ENCODE data around the gene PIK3R1. TPM values are rescaled to one million over a fixed set of nuclear protein-coding genes. Genes with fewer than 3 reads are reported as not detected.

Gene PIK3R1
- total and polyA plus RNA-seq, 2 of the 4 experiments (the other 2 are of a cell fraction), result 2.4 to 9.3 TPM

DNA sequence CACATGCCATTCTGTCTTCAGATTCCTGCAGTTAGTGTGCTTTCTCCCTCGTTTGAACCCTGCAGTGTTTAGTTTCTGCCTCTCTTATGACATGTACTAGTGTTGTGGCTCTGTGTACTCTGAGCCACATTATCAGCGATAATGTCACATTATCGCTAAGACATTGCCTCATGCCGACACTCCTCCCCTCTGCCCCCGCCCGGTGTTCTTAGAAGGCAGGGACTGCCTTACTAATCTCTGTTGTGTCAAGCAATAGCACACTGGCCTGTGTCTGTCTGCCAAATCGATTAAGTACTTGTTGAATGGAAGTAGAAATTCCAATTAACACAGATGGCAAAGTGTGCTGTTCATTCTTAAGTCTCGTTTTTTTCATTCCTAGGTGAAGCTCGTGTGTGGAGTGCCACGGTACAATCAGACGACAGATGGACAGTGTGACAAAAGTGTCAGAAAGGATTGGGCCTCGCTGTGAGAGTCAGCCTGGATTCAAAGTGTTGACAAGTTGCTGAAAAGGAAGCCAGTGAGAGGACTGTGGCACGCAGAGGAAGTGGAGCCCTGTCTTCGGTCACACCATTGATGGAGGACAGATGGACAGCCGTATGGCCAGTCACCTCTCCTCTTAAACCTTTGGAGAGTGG lies 10.5 kb downstream of the PIK3R1 start:
- Histone ChIP-seq H4K8ac (ENCODE audit: low read depth in 2 of 2, low read length in 2 of 2) (peak overlapping the region in 1 of 2 experiments; percentile 3; a peak in 2 of 4 replicates), H3K4me3 (ENCODE audit: insufficient read depth, low read depth, low read length) (no peak overlapping the region), H2BK120ac (ENCODE audit: low read depth, low read length) (peak overlapping the region; percentile 78), H2AK9ac (replicated peaks; ENCODE audit: low read depth, low read length, poor library complexity) (no peak overlapping the region), H3K4ac (ENCODE audit: low read depth, low read length) (peak overlapping the region; percentile 95), H3K27me3 (ENCODE audit: control insufficient read depth, insufficient read depth, low read length) (no peaks in the 10 kb centered on the region), H3K56ac (ENCODE audit: extremely low read depth, insufficient read depth, low read length) (no peak overlapping the region), H4K20me1 (ENCODE audit: insufficient read depth, low read length) (0 out of 2 replicates have a peak, but pooled peaks cover under 1% of the 10 kb centered on the region), H2BK15ac (ENCODE audit: low read depth, low read length) (0 out of 3 replicates have a peak overlapping the region, but pooled peaks have one; percentile 38), H3K27ac (ENCODE audit: insufficient read depth, low read length) (no peak overlapping the region), H3K18ac (ENCODE audit: low read depth, low read length) (peak overlapping the region; percentile 6; the same call in 1 of the 2 replicates), H3K4me2 (ENCODE audit: low read depth, low read length) (no peak overlapping the region), H3K4me1 (ENCODE audit: control insufficient read depth, insufficient read depth, low read length) (peaks cover 6% of the 10 kb centered on the region), H3K23ac (ENCODE audit: low read depth, low read length) (no peak overlapping the region), H3K9ac (ENCODE audit: low read depth, low read length) (no peak overlapping the region), H3K79me1 (ENCODE audit: low read depth in 1 of 2, low read length in 2 of 2) (peaks cover 27 to 57% of the 10 kb centered on the region in 2 experiments), H2AFZ (replicated peaks; ENCODE audit: low read length, poor library complexity) (no peak overlapping the region), H3K9me1 (ENCODE audit: insufficient read depth, low read length) (peaks cover 11% of the 10 kb centered on the region), H3K9me3 (ENCODE audit: control insufficient read depth, insufficient read depth, low read length) (0 out of 2 replicates have a peak, but pooled peaks cover 2% of the 10 kb centered on the region), H2BK20ac (ENCODE audit: low read depth, low read length) (peak overlapping the region; percentile 93), H2AK5ac (ENCODE audit: low read depth, low read length) (peak overlapping the region; percentile 11; the same call in 1 of the 2 replicates), H4K5ac (ENCODE audit: low read depth, low read length) (no peak overlapping the region; the same call in 1 of the 2 replicates), H3K14ac (replicated peaks; ENCODE audit: low read depth, low read length) (0 out of 2 replicates have a peak overlapping the region, but pooled peaks have one; percentile 18), H4K91ac (ENCODE audit: insufficient read depth, low read depth, low read length) (peak overlapping the region; percentile 92), H3K36me3 (ENCODE audit: control insufficient read depth, insufficient read depth, low read length) (peaks cover 12% of the 10 kb centered on the region), H2BK5ac (ENCODE audit: low read depth, low read length, poor library complexity, severe bottlenecking) (no peak overlapping the region)
- ChIA-PET POLR2A (ENCODE audit: unreplicated experiment) (no interaction called here), CTCF (no interaction called here)
- WGBS, 2 experiments (ENCODE audit: extremely low coverage in 2 of 2, insufficient read length in 1 of 2), result 83% methylated on average over 6 of the region's 15 CpGs; no CpG with 5 or more reads in 1 of the 2 experiments
- ATAC-seq (ENCODE audit: low read depth), result no peak
- DNase-seq, result no peak
- in situ Hi-C loops (cut with MboI; ENCODE audit: low sequenced_read_pairs) (no loop called here), dilution Hi-C loops (cut with HindIII; ENCODE audit: low sequenced_read_pairs, unreplicated experiment) (no loop called here), intact Hi-C loops (cut with micrococcal nuclease) (no loop called here)
- TF ChIP-seq RAD21 (IDR thresholded peaks at IDR 0.05; ENCODE audit: low read length) (no peak), MAZ (IDR thresholded peaks at IDR 0.05; ENCODE audit: borderline replicate concordance, low read depth, low read length) (no peak), MXI1 (IDR thresholded peaks at IDR 0.05; ENCODE audit: borderline replicate concordance, low read depth, low read length) (no peak), POLR2A (IDR thresholded peaks at IDR 0.05; ENCODE audit: low read depth, low read length) (no peak)
- TF ChIP-seq, protein P1, sequence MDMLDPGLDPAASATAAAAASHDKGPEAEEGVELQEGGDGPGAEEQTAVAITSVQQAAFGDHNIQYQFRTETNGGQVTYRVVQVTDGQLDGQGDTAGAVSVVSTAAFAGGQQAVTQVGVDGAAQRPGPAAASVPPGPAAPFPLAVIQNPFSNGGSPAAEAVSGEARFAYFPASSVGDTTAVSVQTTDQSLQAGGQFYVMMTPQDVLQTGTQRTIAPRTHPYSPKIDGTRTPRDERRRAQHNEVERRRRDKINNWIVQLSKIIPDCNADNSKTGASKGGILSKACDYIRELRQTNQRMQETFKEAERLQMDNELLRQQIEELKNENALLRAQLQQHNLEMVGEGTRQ (IDR thresholded peaks at IDR 0.05; ENCODE audit: low read depth, low read length), result no peak
- TF ChIP-seq, protein P2, sequence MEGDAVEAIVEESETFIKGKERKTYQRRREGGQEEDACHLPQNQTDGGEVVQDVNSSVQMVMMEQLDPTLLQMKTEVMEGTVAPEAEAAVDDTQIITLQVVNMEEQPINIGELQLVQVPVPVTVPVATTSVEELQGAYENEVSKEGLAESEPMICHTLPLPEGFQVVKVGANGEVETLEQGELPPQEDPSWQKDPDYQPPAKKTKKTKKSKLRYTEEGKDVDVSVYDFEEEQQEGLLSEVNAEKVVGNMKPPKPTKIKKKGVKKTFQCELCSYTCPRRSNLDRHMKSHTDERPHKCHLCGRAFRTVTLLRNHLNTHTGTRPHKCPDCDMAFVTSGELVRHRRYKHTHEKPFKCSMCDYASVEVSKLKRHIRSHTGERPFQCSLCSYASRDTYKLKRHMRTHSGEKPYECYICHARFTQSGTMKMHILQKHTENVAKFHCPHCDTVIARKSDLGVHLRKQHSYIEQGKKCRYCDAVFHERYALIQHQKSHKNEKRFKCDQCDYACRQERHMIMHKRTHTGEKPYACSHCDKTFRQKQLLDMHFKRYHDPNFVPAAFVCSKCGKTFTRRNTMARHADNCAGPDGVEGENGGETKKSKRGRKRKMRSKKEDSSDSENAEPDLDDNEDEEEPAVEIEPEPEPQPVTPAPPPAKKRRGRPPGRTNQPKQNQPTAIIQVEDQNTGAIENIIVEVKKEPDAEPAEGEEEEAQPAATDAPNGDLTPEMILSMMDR (conservative IDR thresholded peaks at IDR 0.05; ENCODE audit: low read depth, low read length), result no peak
- no TSS peak for BruUV-seq (replicated peaks)
